SK-N-SH (cell line): ENCODE results near the gene AKT1S1. TPM values are rescaled to one million over a fixed set of nuclear protein-coding genes. Genes with fewer than 3 reads are reported as not detected.

Source experiments
- CTCF ChIA-PET: fragments of 300-600, 350-600 bp; formaldehyde crosslinking; extraction: SDS; loops from one replicate; lab custom pipeline; 2021; lab: Yijun Ruan, JAX
- POLR2A ChIA-PET: fragments of 350-600 bp; sonication (Branson Sonifier 250); formaldehyde crosslinking; extraction: SDS; loops from one replicate; lab custom pipeline; 2020; ENCODE audit warnings: antibody characterized with exemption, inconsistent platforms; lab: Yijun Ruan, JAX
- DNase-seq: peaks from one replicate; pipeline ENCODE4 v3.0.0; 2012
- H2AFZ ChIP-seq: fragments of 200-600 bp; sonication (generic); 2 replicates; pipeline ENCODE4 v1.8.1; 2016; ENCODE audit warnings: antibody characterized with exemption, mild to moderate bottlenecking, low read depth
- H3F3A ChIP-seq: fragments of 200-600 bp; sonication (generic); replicated peaks from 2 replicates; pipeline ENCODE3; 2016; ENCODE audit warnings: antibody characterized with exemption, mild to moderate bottlenecking; ENCODE audit not compliant: insufficient read depth
- H3K27ac ChIP-seq, 2 experiments: fragments of 200-500 bp in 1 of 2; fragments of 200-600 bp in 1 of 2; sonication (Bioruptor generic) in 1 of 2; sonication (generic), shearing (Covaris generic) in 1 of 2; 2 replicates each; pipeline versions ENCODE4 v1.5.1 to v1.6.1; 2014 to 2016; ENCODE audit warnings: low read depth in 2 of 2, inconsistent platforms in 1 of 2, low read length in 1 of 2, mild to moderate bottlenecking in 1 of 2, mixed read lengths in 1 of 2
- H3K27me3 ChIP-seq: fragments of 200-600 bp; sonication (generic), shearing (Covaris generic); 2 replicates; pipeline ENCODE4 v1.6.1; 2016; ENCODE audit warnings: mixed run types; ENCODE audit not compliant: insufficient read depth
- H3K36me3 ChIP-seq, 2 experiments: fragments of 200-500 bp in 1 of 2; fragments of 200-600 bp in 1 of 2; sonication (Bioruptor generic) in 1 of 2; sonication (generic) in 1 of 2; replicated peaks in 1 of 2; 2 replicates each; pipeline versions ENCODE3 to v1.5.1; 2014 to 2016; ENCODE audit warnings: low read length in 1 of 2, mild to moderate bottlenecking in 1 of 2; ENCODE audit not compliant: insufficient read depth in 2 of 2, control insufficient read depth in 1 of 2
- H3K4me1 ChIP-seq, 2 experiments: fragments of 200-500 bp in 1 of 2; fragments of 200-600 bp in 1 of 2; sonication (Bioruptor generic) in 1 of 2; sonication (generic), shearing (Covaris generic) in 1 of 2; 2 replicates each; pipeline versions ENCODE4 v1.5.1 to v1.6.1; 2014 to 2016; ENCODE audit warnings: low read depth in 1 of 2, low read length in 1 of 2, mixed run types in 1 of 2; ENCODE audit not compliant: insufficient read depth in 2 of 2, control insufficient read depth in 1 of 2
- H3K4me2 ChIP-seq: fragments of 200-600 bp; sonication (generic), shearing (Covaris generic); 2 replicates; pipeline ENCODE4 v1.6.1; 2017; ENCODE audit warnings: mixed run types
- H3K4me3 ChIP-seq, 2 experiments: fragments of 200-500 bp in 1 of 2; fragments of 200-600 bp in 1 of 2; sonication (Bioruptor generic) in 1 of 2; sonication (generic), shearing (Covaris generic) in 1 of 2; 2 replicates each; pipeline versions ENCODE4 v1.5.1 to v1.8.1; 2014 to 2016; ENCODE audit warnings: low read depth in 2 of 2, inconsistent platforms in 1 of 2, low read length in 1 of 2, mild to moderate bottlenecking in 1 of 2, mixed read lengths in 1 of 2, moderate library complexity in 1 of 2
- H3K79me2 ChIP-seq: fragments of 200-600 bp; sonication (generic); 2 replicates; pipeline ENCODE4 v1.8.1; 2017; ENCODE audit warnings: mild to moderate bottlenecking; ENCODE audit not compliant: insufficient read depth
- H3K9ac ChIP-seq: fragments of 200-600 bp; sonication (generic); 2 replicates; pipeline ENCODE4 v1.6.1; 2017; ENCODE audit warnings: mixed run types
- H3K9me2 ChIP-seq: fragments of 200-600 bp; sonication (generic); 2 replicates; pipeline ENCODE4 v1.6.1; 2017; ENCODE audit warnings: mixed run types
- H3K9me3 ChIP-seq: fragments of 200-600 bp; sonication (generic); 2 replicates; pipeline ENCODE4 v1.6.1; 2017; ENCODE audit warnings: mixed run types, mild to moderate bottlenecking, moderate library complexity
- H4K20me1 ChIP-seq: fragments of 200-600 bp; sonication (generic); 2 replicates; pipeline ENCODE4 v1.6.1; 2017; ENCODE audit warnings: mild to moderate bottlenecking, mixed run types; ENCODE audit not compliant: insufficient read depth
- CTCF ChIP-seq: fragments of 200-600 bp; sonication (generic); IDR thresholded peaks from 2 replicates; pipeline ENCODE4 v1.6.1; 2017; ENCODE audit warnings: antibody characterized with exemption, mild to moderate bottlenecking, moderate library complexity
- EP300 ChIP-seq, 2 experiments: IDR thresholded peaks; 2 replicates each; pipeline versions ENCODE4 v1.4.0 to v1.6.1; 2012; ENCODE audit warnings: borderline replicate concordance in 1 of 2, low read depth in 1 of 2, low read length in 1 of 2
- FOXJ3 ChIP-seq: sonication (generic); formaldehyde crosslinking; IDR thresholded peaks from 2 replicates; pipeline ENCODE4 v1.5.1; 2020; ENCODE audit warnings: mild to moderate bottlenecking, missing genetic modification reagents
- GABPA ChIP-seq: IDR thresholded peaks from 2 replicates; pipeline ENCODE4 v1.4.0; 2012; ENCODE audit warnings: low read depth, mild to moderate bottlenecking
- MAX ChIP-seq: IDR thresholded peaks from 2 replicates; pipeline ENCODE4 v1.4.0; 2012; ENCODE audit warnings: low read depth
- MEF2A ChIP-seq: IDR thresholded peaks from 2 replicates; pipeline ENCODE4 v1.4.0; 2012; ENCODE audit warnings: low read depth, borderline replicate concordance
- NRF1 ChIP-seq: IDR thresholded peaks from 2 replicates; pipeline ENCODE4 v1.6.1; 2012; ENCODE audit warnings: low read depth, mild to moderate bottlenecking, low read length
- RCOR1 ChIP-seq: fragments of 150-350 bp; IDR thresholded peaks from 2 replicates; pipeline ENCODE4 v1.6.1; 2017; ENCODE audit warnings: antibody characterized with exemption, low read length
- SIN3A ChIP-seq: IDR thresholded peaks from 2 replicates; pipeline ENCODE4 v1.6.1; 2012; ENCODE audit warnings: low read depth, mild to moderate bottlenecking, low read length, moderate library complexity, borderline replicate concordance
- USF1 ChIP-seq: IDR thresholded peaks from 2 replicates; pipeline ENCODE4 v1.4.0; 2012; ENCODE audit warnings: low read depth, borderline replicate concordance
- USF2 ChIP-seq: fragments of 150-350 bp; IDR thresholded peaks from 2 replicates; pipeline ENCODE4 v1.6.1; 2017; ENCODE audit warnings: antibody characterized with exemption, low read length, low read depth, borderline replicate concordance
- YY1 ChIP-seq: IDR thresholded peaks from 2 replicates; pipeline ENCODE4 v1.4.0; 2012; ENCODE audit warnings: low read depth, mild to moderate bottlenecking
- ZBTB33 ChIP-seq: IDR thresholded peaks from 2 replicates; pipeline ENCODE4 v1.4.0; 2012; ENCODE audit warnings: low read depth, borderline replicate concordance
- WGBS: methylation state at CpG from one replicate; pipeline ENCODE4 v1.1.6; 2017; ENCODE audit warnings: low lambda C conversion rate; 5-methylcytosine and 5-hydroxymethylcytosine counted together
- polyA plus RNA-seq, 3 experiments: library from polyadenylated mRNA; depleted of rRNA; stranded (reverse); fragments of >200 nt; gene quantifications; 2 replicates each; pipeline ENCODE4 v1.2.3, GENCODE V29; 2012

Gene AKT1S1
- polyA plus RNA-seq, 1 of the 3 experiments (the other 2 are of a cell fraction), result 63.7 TPM

GRCh38 chr19:49884760-49885159, 7.6 kb upstream of the AKT1S1 start:
- TF ChIP-seq GABPA, result no peak
- Histone ChIP-seq H3K4me3 (no peak overlapping the region), H3K4me2 (no peak overlapping the region), H3K27ac (no peak overlapping the region), H3K9ac (no peak overlapping the region), H3K4me1 (peaks cover 0 to under 1% of the 10 kb centered on the region in 2 experiments; a peak in 1 of 4 replicates), H4K20me1 (no peaks in the 10 kb centered on the region), H3K79me2 (0 out of 2 replicates have a peak, but pooled peaks cover 3% of the 10 kb centered on the region), H3K9me3 (no peaks in the 10 kb centered on the region), H3K27me3 (no peaks in the 10 kb centered on the region), H3K36me3 (peaks cover 36 to 48% of the 10 kb centered on the region in 2 experiments), H3F3A (peaks cover 10% of the 10 kb centered on the region), H3K9me2 (no peaks in the 10 kb centered on the region), H2AFZ (no peak overlapping the region)
- WGBS, result 93% methylated on average over 2 of the region's 3 CpGs
- CTCF ChIA-PET, result no interaction called here
- DNase-seq, result no peak
- POLR2A ChIA-PET, result no interaction called here

- Histone ChIP-seq H3K4me2 (no peak overlapping the region), H3K27me3 (no peaks in the 10 kb centered on the region)
- TF ChIP-seq YY1 (no peak), USF2 (no peak), RCOR1 (no peak), NRF1 (no peak), SIN3A (no peak), EP300 (IDR thresholded peaks at IDR 0.05; ENCODE audit: borderline replicate concordance in 1 of 2, low read depth in 1 of 2, low read length in 1 of 2) (no peak), MEF2A (no peak), USF1 (no peak), ZBTB33 (no peak), FOXJ3 (no peak), MAX (no peak), CTCF (no peak)
- TF ChIP-seq, all 33 proteins: peak for 0
- no peak overlapping the region for H3K4me3 ChIP-seq
- peaks cover 10% of the 10 kb centered on the region for H3F3A ChIP-seq
- no peaks in the 10 kb centered on the region for H3K9me3 ChIP-seq
- peaks cover 0 to 3% of the 10 kb centered on the region in 2 experiments; a peak in 1 of 4 replicates for H3K4me1 ChIP-seq
- H3K36me3 ChIP-seq, result peaks cover 41 to 54% of the 10 kb centered on the region in 2 experiments
- DNase-seq, result no peak
- no peaks in the 10 kb centered on the region for H3K9me2 ChIP-seq
- ChIA-PET CTCF (no interaction called here), POLR2A (no interaction called here)
- no peak overlapping the region for H2AFZ ChIP-seq
- H4K20me1 ChIP-seq, result no peaks in the 10 kb centered on the region
- no peak overlapping the region for H3K9ac ChIP-seq
- H3K27ac ChIP-seq, result no peak overlapping the region
- peaks cover 9% of the 10 kb centered on the region for H3K79me2 ChIP-seq
- WGBS, result 100% methylated on average over 4 of the region's 18 CpGs
Observed at GRCh38 chr19:49884109-49884508, 7.0 kb upstream of the AKT1S1 start.
